ENCODE measurements around the gene TRMT44.
A peak's percentile ranks its signal among the peaks of the same experiment; 100 is the strongest.
"Not testable (repeated sequence)": the region's sequence is repeated elsewhere in the genome, so short reads cannot be mapped to it uniquely, and the experiment has no call there.

Gene TRMT44

GRCh38 chr4:8470451-8471024, 30.0 kb downstream of the TRMT44 start:
- no peak for DNase-seq

GRCh38 chr4:8471211-8471875, 30.8 kb downstream of the TRMT44 start:
- DNase-seq: no peak

GRCh38 chr4:8472158-8472688, 31.6 kb downstream of the TRMT44 start:
- no peak for DNase-seq

DNA sequence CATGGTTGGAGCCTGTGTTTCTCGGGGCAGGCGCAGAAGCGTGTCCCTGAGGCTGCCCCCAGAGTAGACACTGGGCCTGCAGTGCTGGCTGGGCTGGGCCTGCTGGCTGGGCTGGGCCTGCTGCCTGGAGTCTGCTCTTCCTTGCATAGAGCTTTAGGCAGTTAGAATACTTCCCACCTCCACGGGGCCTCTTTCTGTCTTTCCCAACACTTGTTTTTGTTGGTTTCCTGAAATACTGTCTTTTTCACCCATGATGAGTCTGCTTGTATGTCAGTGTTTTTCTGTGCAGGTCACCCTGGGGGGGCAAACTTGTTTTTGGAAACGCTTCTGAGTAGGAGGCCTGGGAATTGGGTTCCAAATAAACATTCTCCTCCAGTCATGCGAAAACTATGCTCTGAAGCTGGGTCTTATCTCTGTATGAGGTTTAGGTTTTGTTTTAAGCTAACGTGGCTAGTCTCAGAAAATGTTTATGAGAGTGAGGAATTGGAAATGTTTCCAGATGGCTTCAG, 32.2 kb downstream of the TRMT44 start:
- DNase-seq: no peak

- no peak for DNase-seq
Observed at GRCh38 chr4:8473198-8473919, 32.8 kb downstream of the TRMT44 start.

DNA sequence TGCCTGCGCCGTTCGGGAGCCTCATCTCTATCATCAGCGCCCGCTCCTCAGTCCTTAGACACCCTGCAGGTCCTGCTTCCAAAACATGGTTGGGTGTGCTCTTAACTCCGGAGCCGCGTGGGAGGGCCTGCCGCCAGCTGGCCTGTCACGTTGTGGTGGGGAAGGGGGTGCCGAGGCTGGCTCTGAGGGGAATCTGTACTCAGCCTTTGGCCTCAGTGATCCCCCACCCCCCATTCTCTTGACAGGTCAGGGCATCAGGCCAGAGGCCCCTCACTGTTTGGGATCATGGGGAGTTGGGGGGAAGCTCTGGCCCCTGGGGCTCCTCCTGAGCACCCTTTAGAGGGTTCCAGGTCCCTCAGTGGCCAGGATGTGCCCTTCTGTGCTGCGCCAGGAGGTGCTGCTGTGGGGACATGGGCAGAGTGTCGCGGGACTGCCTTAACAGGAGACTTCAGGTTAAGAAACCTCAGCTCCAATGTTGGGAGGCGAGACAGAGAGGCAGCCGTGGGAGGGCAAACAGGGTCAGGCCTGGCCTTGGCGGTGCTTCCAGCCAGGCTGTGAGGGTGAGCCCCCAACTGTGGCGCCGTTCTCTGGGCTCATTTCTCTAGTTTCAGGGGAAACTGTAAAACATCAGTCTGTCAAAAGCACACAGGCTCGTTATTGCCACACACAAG, 33.5 kb downstream of the TRMT44 start:
- DNase-seq: no peak

GRCh38 chr4:8474856-8475255, 34.3 kb downstream of the TRMT44 start:
- DNase-seq: no peak

GRCh38 chr4:8475751-8476575, 35.4 kb downstream of the TRMT44 start:
- DNase-seq: no peak

DNA sequence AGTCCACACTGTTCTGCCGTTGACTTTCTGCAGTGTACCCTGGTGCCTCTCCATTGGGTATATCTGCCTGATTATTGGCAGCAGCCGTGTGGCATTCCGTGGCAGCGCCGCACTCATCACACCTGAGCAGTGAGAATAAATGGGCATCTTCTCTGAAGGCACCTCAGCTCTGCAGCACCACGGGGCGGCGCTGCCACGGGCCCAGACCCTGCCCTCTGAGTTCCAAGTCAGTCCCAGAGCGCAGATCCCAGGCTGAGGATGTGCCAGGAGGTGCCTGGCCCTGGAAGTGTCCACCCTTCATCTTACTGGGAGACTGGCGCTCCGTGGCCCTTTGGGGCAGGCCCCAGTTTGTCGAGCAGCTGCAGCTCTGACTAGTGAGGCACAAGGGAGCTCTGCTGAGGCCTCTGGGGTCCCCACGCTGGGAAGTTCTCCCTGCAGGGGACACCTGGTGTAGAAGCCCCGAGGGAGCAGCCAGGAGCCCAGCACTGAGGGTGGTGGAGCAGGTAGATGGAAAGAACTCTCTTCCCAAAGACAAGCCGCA, 36.6 kb downstream of the TRMT44 start:
- no peak for DNase-seq

DNA sequence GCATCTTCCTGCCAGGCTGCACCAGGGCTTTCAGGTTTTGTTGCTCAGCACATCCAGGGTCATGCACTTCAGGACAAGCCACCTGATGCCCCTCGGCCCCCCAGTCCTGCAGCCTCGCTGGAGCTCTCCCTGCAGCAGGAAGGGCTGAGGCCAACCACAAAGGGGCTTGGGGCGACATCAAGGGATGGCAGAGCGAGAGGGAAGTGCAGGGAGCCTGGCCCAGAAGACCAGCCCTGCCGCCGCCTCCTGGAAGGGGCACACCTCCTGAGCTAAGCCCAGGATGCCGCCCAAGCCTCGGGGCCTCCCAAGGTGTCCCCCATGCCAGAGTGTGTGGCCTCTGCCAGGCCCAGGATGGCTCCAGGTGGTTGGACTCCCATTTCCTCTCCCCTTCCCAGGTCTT, 37.1 kb downstream of the TRMT44 start:
- no peak for DNase-seq

GRCh38 chr4:8478371-8478770, 37.8 kb downstream of the TRMT44 start:
- no peak for DNase-seq

GRCh38 chr4:8478801-8479744, 38.5 kb downstream of the TRMT44 start:
- DNase-seq: peak; percentile 5

DNA sequence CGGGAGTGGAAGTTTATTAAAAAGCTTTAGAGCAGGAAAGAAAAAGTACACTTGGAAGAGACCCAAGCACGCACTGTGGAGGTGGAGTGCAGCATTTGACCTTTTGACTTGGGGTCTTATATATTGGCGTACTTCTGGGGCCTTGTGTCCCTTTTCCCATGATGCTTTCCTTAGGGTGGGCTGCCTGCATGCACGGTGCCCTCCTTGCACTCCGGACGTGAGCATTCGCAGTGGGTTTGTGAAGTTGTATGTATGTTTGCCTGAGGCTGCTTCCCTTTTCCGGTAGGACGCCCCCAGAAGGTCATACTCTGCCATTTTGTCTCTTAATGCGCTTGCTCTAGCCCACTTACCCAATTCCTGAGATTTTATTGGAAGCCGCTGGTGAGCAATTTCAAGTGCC, 39.6 kb downstream of the TRMT44 start:
- no peak for DNase-seq

GRCh38 chr4:8486643-8487042, 46.1 kb downstream of the TRMT44 start:
- not testable (repeated sequence) for DNase-seq

GRCh38 chr4:8488791-8489369, 48.3 kb downstream of the TRMT44 start:
- no peak for DNase-seq

- DNase-seq: not testable (repeated sequence)
Observed at GRCh38 chr4:8491478-8491877, 50.9 kb downstream of the TRMT44 start.

DNA sequence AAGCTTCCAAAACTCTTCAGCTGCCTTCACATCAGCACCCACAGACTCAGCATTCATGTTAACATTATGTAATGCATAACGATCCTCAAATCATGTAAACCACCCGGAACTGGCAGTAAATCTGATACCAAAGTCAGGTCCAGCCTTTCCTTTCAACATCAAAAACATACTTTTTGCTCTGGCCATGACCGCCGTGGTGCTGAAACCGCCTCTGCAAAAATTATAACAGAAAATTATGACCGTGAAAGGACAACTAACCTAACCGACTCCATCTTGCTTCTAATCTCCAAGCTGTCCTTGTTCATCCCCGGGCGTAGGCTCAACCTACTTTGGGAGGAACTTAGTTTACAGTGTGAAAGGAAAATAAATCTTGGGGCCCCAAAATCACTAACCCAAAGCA, 51.6 kb downstream of the TRMT44 start:
- no peak for DNase-seq

DNA sequence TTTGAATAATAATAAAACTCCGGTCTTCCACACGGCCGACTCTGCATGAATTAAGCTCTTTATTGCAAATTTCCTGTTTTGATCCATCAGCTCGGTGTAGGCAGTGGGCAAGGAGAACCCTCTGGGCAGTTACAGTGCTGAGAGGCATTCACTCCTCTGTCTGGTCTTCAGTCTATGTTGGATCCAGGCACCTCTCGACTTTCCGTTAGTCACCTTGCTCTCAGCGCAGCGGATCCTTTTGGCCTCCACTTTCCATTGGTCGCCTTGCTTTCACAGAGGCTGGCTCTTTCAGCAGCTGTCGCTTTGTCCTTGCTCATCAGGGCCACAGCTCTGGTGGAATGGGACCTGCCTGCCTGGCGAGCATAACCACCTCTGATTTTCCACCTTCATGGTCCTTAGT, 52.9 kb downstream of the TRMT44 start:
- DNase-seq: no peak

DNA sequence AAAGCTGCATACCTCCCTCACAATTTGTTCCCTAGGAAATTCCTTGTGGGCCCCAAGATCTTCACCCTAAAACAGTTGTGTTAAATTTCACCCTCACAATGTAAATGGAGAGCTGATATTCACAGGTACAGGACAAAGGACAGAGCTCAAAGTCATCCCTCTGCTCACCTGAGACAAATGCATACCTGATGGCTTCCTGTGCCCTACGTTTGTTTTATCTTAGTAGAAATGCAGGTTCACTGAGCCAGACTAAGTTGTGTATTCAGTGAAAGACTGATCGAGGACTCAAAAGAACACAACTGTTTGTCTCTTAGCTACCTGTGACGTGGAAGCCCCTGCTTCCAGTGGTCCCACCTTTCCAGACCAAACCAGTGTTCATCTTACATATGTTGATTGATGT, 53.6 kb downstream of the TRMT44 start:
- DNase-seq: no peak

DNA sequence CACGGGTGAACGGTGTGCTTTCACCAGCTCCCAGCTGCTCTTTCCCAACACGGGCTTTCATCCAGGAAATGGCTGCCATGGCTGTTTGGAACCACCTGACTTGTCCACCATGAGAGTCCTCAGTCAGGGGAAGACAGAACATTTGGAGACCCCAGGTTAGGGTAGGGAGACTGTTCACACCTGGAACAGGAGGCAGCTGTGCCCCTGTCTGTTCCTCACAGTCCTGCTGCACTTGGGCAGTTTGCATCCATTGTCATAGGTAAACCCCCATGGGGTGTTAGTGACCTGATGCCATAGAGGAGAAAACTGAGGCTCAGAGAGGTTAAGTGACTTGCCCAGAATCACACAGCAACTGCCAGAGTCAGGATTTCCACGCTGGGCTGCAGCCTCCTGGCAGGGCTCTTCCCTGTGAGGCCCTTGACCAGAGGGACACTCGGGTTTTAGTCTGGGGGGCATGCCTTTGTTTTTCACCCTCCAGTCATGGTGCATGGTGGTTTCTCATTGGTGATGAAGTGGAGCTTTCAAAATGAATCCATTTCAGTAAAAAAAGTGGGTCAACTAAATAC, 54.5 kb downstream of the TRMT44 start:
- DNase-seq: no peak

Measured in activated CD4-positive, alpha-beta T cell treated with anti-CD3 and anti-CD28 coated beads, Interleukin-2, Interleukin-6, amounts not matched to agents 100 ng/mL and 50 ng/mL, durations not matched to agents 16 hours and 8 hours (primary cell).